LoVo (cell line): Measurements from ENCODE around the gene FILIP1L.

ENCODE experiments used
- DNase-seq: peaks from one replicate; pipeline ENCODE4 v3.0.0-alpha.2; 2016; ENCODE audit warnings: low spot score

Gene FILIP1L

DNA sequence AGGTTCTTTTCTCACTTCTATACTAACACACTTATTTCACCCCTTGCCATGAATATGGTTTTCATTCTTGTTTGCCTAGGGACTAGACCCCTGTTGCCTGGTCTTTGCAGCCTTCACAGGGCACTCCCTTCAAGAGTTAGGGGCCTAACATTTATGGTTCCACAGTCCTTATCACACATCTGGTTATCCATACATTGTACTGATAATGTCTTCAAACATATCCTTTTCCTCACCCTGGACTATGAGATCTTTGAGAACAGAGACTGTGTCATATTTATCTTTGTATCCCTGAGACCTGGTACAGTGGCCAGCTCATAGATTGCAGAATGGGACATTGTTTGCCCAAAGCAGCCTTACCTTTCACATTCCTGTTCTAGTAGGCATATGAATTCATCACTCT, 190.4 kb downstream of the FILIP1L start:
- DNase-seq, result no peak

DNA sequence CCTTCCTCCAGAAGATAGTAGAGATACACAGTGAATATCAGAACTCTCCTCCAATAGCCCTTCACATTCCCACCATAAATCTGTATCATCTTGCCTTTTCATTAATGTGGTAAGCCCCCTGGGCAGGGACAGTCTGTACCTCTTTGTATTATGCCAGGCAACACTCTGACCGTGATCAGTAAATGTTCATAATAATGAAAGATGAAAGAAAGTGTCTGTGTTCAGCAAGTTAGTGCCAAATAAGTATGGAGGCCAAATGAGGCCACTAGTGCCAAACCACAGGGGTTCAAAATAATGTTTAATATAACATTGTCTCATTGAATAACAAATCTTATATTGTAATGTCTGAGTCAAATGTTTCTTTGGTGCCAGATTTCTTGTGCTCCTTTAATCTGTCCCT, 192.3 kb downstream of the FILIP1L start:
- no peak for DNase-seq

DNA sequence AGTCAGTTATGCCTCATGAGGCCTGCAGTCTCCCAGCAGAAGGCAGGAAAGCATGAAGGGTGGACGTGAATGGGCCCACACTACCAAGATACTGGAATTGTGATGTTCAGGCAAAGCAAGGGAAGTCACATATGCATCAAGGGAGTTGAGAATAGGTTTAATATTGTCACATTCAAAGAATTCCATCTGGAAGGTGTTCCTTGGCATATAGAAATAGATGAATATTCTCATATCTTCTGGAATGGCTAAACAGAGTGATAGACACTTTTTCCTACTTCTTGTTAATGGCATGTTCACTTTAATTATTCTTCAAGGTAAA, 193.0 kb downstream of the FILIP1L start:
- no peak for DNase-seq

DNA sequence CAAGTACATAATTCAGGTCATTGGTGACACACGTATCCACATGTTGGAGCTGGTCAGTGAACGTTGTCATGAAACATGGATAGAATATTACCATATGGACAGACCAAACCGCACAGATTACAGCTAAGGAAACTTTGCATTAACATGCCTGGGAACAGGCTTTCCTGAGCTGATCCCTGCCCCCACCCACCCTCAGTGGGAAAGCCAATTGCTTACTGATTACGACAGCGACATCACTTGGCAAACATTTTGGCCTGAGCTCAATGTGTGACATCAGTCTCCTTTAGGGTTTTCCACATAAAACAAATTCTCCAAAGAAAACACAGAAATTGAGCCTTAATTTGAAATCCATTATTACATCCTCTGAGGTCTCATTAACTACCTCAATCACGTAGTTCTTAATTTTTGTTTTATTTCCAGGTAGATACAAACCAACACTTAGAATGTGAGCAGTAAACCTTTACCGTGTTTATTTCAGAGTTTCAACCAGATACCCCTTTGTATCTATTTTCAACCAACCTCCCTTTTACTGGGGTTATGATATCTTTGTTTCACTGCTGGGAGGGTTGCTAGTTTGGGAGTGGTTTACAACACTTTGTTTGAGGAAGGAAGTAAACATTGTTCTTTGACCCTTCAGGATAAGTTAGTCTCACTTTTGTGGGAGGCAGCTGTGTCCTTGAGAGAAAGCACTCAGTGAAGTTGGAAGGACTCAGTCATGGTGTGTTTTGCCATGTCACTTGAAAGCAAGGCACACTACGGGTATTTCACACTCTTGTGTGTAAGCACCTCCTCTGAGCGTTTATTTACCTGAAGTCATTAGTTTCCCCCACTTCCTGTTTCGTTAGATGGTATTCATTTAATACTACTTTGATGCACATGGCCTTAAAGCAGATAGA, 193.6 kb downstream of the FILIP1L start:
- DNase-seq, result peak; percentile 60

DNA sequence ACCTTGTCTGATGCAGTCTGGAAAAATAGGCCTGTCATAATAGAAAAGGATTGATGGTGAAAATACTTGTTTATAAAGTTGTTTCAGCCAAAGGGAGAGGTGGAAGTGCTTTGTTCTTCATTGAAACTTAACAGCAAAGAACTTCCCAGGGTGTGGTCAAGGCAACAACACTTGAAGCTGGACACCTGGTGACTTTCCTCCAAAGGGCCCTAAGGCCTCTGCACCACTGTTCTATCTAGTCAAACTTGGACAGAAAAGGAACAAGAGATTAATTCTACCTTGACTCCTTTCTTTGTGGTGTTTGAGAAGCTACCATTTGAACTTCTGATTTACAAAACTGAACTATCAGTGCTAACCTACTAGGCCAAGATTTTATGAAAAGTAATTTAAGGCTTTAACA, 194.6 kb downstream of the FILIP1L start:
- peak; percentile 30 for DNase-seq

DNA sequence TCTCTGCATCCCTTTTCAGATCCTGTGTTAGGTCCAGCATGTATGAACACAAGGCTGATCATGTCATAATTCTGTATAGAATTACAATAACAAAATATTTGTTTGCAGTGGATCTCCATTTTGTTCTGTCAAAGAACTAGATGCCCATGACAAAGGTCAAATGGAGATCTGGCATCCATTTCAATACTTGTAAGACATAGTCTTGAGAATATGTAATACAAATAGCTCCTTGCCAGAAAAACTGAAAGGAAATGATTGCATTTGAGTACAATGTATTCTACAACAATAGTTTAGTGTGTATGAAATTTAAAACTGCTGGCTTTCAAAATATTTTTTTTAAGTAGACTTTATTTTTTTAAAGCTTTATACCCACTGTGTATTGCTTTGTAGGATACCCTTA, 195.6 kb downstream of the FILIP1L start:
- no peak for DNase-seq

GRCh38 chr3:99915906-99916432, 198.3 kb downstream of the FILIP1L start:
- DNase-seq, result no peak

DNA sequence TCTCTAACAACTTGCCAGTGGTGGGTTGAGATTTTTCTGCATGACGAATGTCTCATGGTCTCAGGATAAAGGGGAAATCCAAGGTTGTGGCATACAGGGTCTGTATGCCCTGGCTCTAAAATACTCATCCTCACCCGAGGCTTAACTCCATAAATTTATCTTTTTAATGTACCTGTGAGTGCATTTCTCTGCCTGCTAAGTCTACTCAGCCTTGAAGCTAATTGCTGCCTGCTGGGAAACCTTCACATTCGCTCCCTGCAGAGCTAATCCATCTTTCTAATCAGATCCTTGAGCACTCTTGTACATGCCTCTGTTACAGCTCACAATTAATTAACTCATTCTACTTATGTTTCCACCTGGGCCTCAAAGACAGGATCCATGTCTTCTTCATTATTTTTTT, 202.9 kb downstream of the FILIP1L start:
- DNase-seq, result no peak

DNA sequence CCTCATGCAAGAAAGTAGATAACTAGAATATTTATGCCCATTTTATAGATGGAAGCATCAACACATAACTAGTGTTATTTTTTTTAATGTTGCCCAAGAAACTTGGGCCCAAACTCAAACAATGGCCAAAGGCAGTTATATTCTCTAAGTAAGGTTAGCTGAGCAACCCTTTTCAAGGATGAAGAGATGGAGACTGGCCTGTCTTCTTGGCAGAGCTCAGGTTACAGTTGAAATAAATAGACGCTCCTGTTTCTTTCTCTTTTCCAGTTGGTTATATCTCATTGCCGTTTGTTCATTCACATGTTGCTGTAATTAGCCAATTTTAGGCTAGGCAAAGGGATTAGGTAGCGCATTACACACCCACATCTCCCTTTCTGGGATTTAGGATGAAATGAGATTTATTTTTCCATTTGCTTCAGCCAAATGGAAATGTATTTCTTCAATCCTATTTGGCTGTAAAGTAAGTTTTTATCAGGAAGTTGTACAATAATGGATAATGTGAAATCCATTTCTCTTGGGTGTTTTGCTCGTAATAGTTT, 203.5 kb downstream of the FILIP1L start:
- DNase-seq, result no peak

- DNase-seq, result peak; percentile 48
These were observed 204.4 kb downstream of the FILIP1L start for GRCh38 chr3:99909714-99910495.

GRCh38 chr3:99907959-99908544, 206.2 kb downstream of the FILIP1L start:
- no peak for DNase-seq

GRCh38 chr3:99903869-99904268, 210.4 kb downstream of the FILIP1L start:
- DNase-seq, result no peak

DNA sequence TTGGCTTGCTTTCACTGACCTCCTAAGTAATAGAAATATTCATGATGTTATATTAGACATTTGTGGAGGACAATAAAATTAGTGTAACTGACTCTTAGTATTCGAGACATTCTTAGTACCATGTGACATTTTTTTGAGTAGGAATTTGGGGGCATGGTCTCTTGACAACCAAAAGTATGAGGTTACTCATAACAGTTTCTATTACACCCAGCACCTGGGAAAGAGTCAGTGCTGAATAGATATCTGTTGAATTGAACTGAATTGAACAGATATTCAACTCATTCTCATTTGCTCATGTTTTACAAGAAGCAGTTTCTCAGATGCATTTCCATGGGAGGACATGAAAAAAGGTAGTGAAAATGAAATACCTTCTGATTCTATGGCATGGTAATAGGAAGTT, 212.2 kb downstream of the FILIP1L start:
- no peak for DNase-seq

GRCh38 chr3:99901200-99901926, 212.9 kb downstream of the FILIP1L start:
- DNase-seq, result peak; percentile 24

DNA sequence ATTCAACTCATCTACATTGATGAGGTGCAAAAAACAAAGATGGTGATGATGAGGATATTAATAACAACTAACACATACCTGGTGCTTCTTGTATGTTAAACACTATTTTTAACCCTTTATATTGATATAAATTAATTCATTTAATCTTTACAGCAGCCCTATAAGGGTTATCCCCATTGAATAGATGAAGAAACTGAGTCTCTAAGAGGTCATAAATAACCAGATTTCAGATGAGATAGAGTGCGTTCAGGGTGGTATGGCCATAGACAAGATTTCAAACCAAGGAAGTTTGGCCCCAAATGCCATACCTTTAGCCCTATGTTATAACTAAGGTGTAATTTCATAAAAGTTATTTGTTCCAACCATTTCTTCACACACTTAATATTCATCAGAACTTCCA, 214.1 kb downstream of the FILIP1L start:
- no peak for DNase-seq

DNA sequence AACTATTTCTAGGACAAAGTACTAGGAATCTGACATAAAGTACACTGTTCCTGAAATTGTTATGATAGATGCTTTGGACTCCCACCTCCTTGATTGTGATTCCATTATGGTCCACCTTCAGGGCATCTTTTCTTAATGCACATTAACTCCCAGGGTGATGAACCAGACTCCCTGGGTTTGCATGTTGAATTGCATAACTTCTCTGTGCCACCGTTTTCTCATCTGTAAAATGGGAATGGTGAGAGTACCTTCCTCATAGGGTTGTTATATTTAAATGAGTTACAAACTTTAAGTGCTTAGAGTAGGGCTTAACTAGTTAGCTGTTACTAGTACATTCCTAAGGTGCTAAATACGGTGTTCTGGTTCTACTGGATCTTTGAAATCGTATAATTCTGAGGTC, 214.7 kb downstream of the FILIP1L start:
- DNase-seq, result no peak

DNA sequence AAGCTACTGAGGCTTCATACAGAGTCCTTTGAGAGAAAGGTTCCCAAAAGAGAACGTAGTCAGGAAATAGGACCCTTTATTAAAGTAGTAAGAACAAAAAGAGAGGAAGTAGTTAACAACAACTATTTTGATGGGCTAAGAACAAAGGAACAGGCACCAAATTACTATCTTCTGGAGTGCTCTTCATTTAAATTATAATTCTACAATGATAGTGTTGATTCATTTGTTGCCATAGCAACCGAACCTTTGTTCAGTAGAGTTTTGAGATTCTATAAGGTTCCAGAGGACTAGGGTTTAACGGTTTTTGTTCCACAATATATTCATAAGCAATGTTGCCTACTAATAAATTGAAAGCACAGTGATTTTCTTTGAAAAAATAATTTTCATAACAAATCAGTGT, 217.8 kb downstream of the FILIP1L start:
- DNase-seq, result no peak

GRCh38 chr3:99895703-99896441, 218.4 kb downstream of the FILIP1L start:
- DNase-seq, result peak; percentile 64

- DNase-seq, result no peak
These were observed 219.1 kb downstream of the FILIP1L start for GRCh38 chr3:99895131-99895696.

DNA sequence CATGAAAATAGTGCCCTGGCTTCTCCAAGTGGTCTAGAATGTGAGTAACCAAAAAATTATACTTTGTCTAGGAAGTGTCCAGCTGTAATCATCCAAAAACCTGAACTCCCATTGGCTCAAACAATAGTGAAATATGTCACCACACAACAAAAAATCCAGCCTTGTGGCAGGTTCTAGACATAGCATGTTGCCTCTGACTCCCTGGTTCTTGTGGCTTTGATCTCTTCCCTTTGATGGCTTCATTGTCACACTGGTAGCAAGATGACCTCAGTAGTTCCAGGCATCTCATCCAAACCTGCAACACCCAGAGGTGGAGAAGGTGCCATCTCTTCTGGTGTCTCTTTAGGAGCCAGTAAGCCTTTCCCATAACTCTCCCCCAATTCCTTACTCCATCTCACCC, 222.0 kb downstream of the FILIP1L start:
- DNase-seq, result no peak
